Astrocyte (in vitro differentiated cells and primary cell): ENCODE data around the gene PIK3R1. TPM values are rescaled to one million over a fixed set of nuclear protein-coding genes. Genes with fewer than 3 reads are reported as not detected.

Experiments
- DNase-seq: peaks from one replicate; pipeline ENCODE4 v3.0.0-alpha.2; 2010; ENCODE audit warnings: low read depth
- FAIRE-seq: peaks from 2 replicates; lab custom pipeline; 2011; peaks lifted over from hg19 to GRCh38; lab: Jason Lieb, UNC
- H2AFZ ChIP-seq: 2 replicates; pipeline ENCODE4 v1.6.0; 2012; ENCODE audit warnings: low read depth, low read length, inconsistent platforms
- H3K27ac ChIP-seq: 2 replicates; pipeline ENCODE4 v1.5.1; 2011; ENCODE audit warnings: low read depth, low read length, inconsistent platforms
- H3K27me3 ChIP-seq: 2 replicates; pipeline ENCODE4 v1.6.0; 2011; ENCODE audit warnings: low read length, inconsistent platforms; ENCODE audit not compliant: insufficient read depth
- H3K36me3 ChIP-seq: 2 replicates; pipeline ENCODE4 v1.5.1; 2011; ENCODE audit warnings: low read length, inconsistent platforms; ENCODE audit not compliant: insufficient read depth
- H3K4me1 ChIP-seq: 2 replicates; pipeline ENCODE4 v1.5.1; 2011; ENCODE audit warnings: low read length, inconsistent platforms; ENCODE audit not compliant: insufficient read depth
- H3K4me2 ChIP-seq: 2 replicates; pipeline ENCODE4 v1.6.0; 2012; ENCODE audit warnings: low read length, inconsistent platforms
- H3K4me3 ChIP-seq: 2 replicates; pipeline ENCODE4 v1.5.1; 2011; ENCODE audit warnings: low read depth, mild to moderate bottlenecking, low read length, inconsistent platforms; ENCODE audit not compliant: insufficient read depth
- H3K79me2 ChIP-seq: 2 replicates; pipeline ENCODE4 v1.6.0; 2012; ENCODE audit warnings: mild to moderate bottlenecking, low read length, inconsistent platforms; ENCODE audit not compliant: insufficient read depth
- H3K9ac ChIP-seq: 2 replicates; pipeline ENCODE4 v1.6.0; 2012; ENCODE audit warnings: mild to moderate bottlenecking, low read length, inconsistent platforms
- H3K9me3 ChIP-seq: 2 replicates; pipeline ENCODE4 v1.5.1; 2012; ENCODE audit warnings: low read depth, mild to moderate bottlenecking, low read length, inconsistent platforms; ENCODE audit not compliant: insufficient read depth
- H4K20me1 ChIP-seq: 2 replicates; pipeline ENCODE4 v1.6.0; 2012; ENCODE audit warnings: low read length, inconsistent platforms; ENCODE audit not compliant: insufficient read depth
- H3K27ac Mint-ChIP-seq: one replicate; pipeline ENCODE4 v1.8.0; 2021; ENCODE audit warnings: mild to moderate bottlenecking, mixed read lengths; ENCODE audit not compliant: unreplicated experiment
- H3K27me3 Mint-ChIP-seq: one replicate; pipeline ENCODE4 v1.8.0; 2021; ENCODE audit warnings: low read depth, mixed read lengths; ENCODE audit not compliant: unreplicated experiment
- H3K36me3 Mint-ChIP-seq: one replicate; pipeline ENCODE4 v1.8.0; 2021; ENCODE audit warnings: low read depth, mixed read lengths; ENCODE audit not compliant: unreplicated experiment
- H3K4me1 Mint-ChIP-seq: one replicate; pipeline ENCODE4 v1.8.0; 2021; ENCODE audit warnings: low read depth, mixed read lengths; ENCODE audit not compliant: unreplicated experiment
- H3K4me3 Mint-ChIP-seq: one replicate; pipeline ENCODE4 v1.8.0; 2021; ENCODE audit warnings: mild to moderate bottlenecking, moderate library complexity, mixed read lengths; ENCODE audit not compliant: unreplicated experiment
- H3K9me3 Mint-ChIP-seq: one replicate; pipeline ENCODE4 v1.8.0; 2021; ENCODE audit warnings: mild to moderate bottlenecking, mixed read lengths; ENCODE audit not compliant: unreplicated experiment
- CTCF ChIP-seq: IDR thresholded peaks from 2 replicates; pipeline ENCODE4 v1.5.1; 2011; ENCODE audit warnings: low read depth, mild to moderate bottlenecking, inconsistent platforms, low read length, moderate library complexity; ENCODE audit not compliant: insufficient read depth
- EZH2 ChIP-seq: IDR thresholded peaks from 2 replicates; pipeline ENCODE4 v1.6.1; 2012; ENCODE audit warnings: mild to moderate bottlenecking, low read length, inconsistent platforms; ENCODE audit not compliant: insufficient read depth
- total RNA-seq: library from RNA; stranded (reverse); gene quantifications from 2 replicates; pipeline ENCODE4 v1.2.1, GENCODE V29; 2021

The PIK3R1 gene
- total RNA-seq, 1 donor from 2014 or later: 25.7 TPM

GRCh38 chr5:68347536-68347935 lies 132.0 kb downstream of the PIK3R1 start:
- Histone ChIP-seq H4K20me1 (no peaks in the 10 kb centered on the region), H3K4me3 (no peak overlapping the region), H3K27ac (no peak overlapping the region), H3K27me3 (no peaks in the 10 kb centered on the region), H3K9me3 (no peaks in the 10 kb centered on the region), H3K79me2 (no peaks in the 10 kb centered on the region), H2AFZ (no peak overlapping the region), H3K36me3 (no peaks in the 10 kb centered on the region), H3K4me2 (no peak overlapping the region), H3K9ac (no peak overlapping the region), H3K4me1 (peaks cover 21% of the 10 kb centered on the region)
- Mint-ChIP-seq H3K27me3 (peaks cover 2% of the 10 kb centered on the region), H3K27ac (no peak overlapping the region), H3K4me3 (no peak overlapping the region), H3K36me3 (no peaks in the 10 kb centered on the region), H3K4me1 (peaks cover 19% of the 10 kb centered on the region), H3K9me3 (peaks cover 3% of the 10 kb centered on the region)
- TF ChIP-seq EZH2: no peak
- no peak for TF ChIP-seq CTCF
- FAIRE-seq (no peak), DNase-seq (no peak)

GRCh38 chr5:68348447-68349222 lies 133.1 kb downstream of the PIK3R1 start:
- H3K4me3 ChIP-seq: no peak overlapping the region
- H3K9me3 ChIP-seq: no peaks in the 10 kb centered on the region
- no peaks in the 10 kb centered on the region for H3K36me3 ChIP-seq
- no peak overlapping the region for H3K9ac ChIP-seq
- H3K4me2 ChIP-seq: no peak overlapping the region
- no peak for DNase-seq
- TF ChIP-seq CTCF: no peak
- TF ChIP-seq EZH2: no peak
- no peaks in the 10 kb centered on the region for H4K20me1 ChIP-seq
- peaks cover 16% of the 10 kb centered on the region for H3K4me1 ChIP-seq
- FAIRE-seq: no peak
- Mint-ChIP-seq H3K27me3 (peaks cover 2% of the 10 kb centered on the region), H3K4me3 (no peak overlapping the region), H3K9me3 (peaks cover 3% of the 10 kb centered on the region), H3K27ac (no peak overlapping the region), H3K4me1 (peaks cover 22% of the 10 kb centered on the region), H3K36me3 (no peaks in the 10 kb centered on the region)
- no peaks in the 10 kb centered on the region for H3K79me2 ChIP-seq
- no peaks in the 10 kb centered on the region for H3K27me3 ChIP-seq
- no peak overlapping the region for H2AFZ ChIP-seq
- H3K27ac ChIP-seq: no peak overlapping the region

GRCh38 chr5:68350176-68350575 lies 134.6 kb downstream of the PIK3R1 start:
- no peak overlapping the region for H3K9ac ChIP-seq
- no peaks in the 10 kb centered on the region for H3K79me2 ChIP-seq
- no peak overlapping the region for H3K4me2 ChIP-seq
- no peaks in the 10 kb centered on the region for H3K27me3 ChIP-seq
- H3K4me1 ChIP-seq: peaks cover under 1% of the 10 kb centered on the region
- H3K36me3 ChIP-seq: no peaks in the 10 kb centered on the region
- H4K20me1 ChIP-seq: no peaks in the 10 kb centered on the region
- no peak overlapping the region for H3K4me3 Mint-ChIP-seq
- no peaks in the 10 kb centered on the region for H3K9me3 ChIP-seq
- H2AFZ ChIP-seq: no peak overlapping the region
- TF ChIP-seq EZH2 (no peak), CTCF (no peak)
- peaks cover 13% of the 10 kb centered on the region for H3K4me1 Mint-ChIP-seq
- no peak overlapping the region for H3K4me3 ChIP-seq
- peaks cover 2% of the 10 kb centered on the region for H3K27me3 Mint-ChIP-seq
- FAIRE-seq: no peak
- no peak for DNase-seq
- peaks cover 3% of the 10 kb centered on the region for H3K9me3 Mint-ChIP-seq
- no peak overlapping the region for H3K27ac ChIP-seq
- H3K27ac Mint-ChIP-seq: no peak overlapping the region
- H3K36me3 Mint-ChIP-seq: no peaks in the 10 kb centered on the region
